Sigmoid colon (tissue), 7 donors: ENCODE measurements around the gene PKN1. TPM values are rescaled to one million over a fixed set of nuclear protein-coding genes. Genes with fewer than 3 reads are reported as not detected.

Source experiments
- DNase-seq: peaks from one replicate; pipeline ENCODE4 v3.0.0-alpha.2; 2019
- H3K27ac ChIP-seq, 4 donors: fragments of 200-600 bp; sonication (generic); one replicate each; pipeline ENCODE4 v1.5.1; 2016 to 2019; ENCODE audit warnings: mild to moderate bottlenecking in 1 of 4
- H3K27me3 ChIP-seq, 3 donors: fragments of 200-600 bp; sonication (generic); one replicate each; pipeline ENCODE4 v1.5.1; 2019; ENCODE audit warnings: mild to moderate bottlenecking in 1 of 3
- H3K36me3 ChIP-seq, 4 donors: fragments of 200-600 bp; sonication (generic); one replicate each; pipeline ENCODE4 v1.5.1; 2016 to 2019
- H3K4me1 ChIP-seq, 4 donors: fragments of 200-600 bp; sonication (generic); one replicate each; pipeline ENCODE4 v1.5.1; 2017 to 2019
- H3K4me3 ChIP-seq, 4 donors: fragments of 200-600 bp; sonication (generic); one replicate each; pipeline ENCODE4 v1.5.1; 2017 to 2019; ENCODE audit warnings: mild to moderate bottlenecking in 2 of 4, moderate library complexity in 1 of 4
- H3K9me3 ChIP-seq, 4 donors: fragments of 200-600 bp in 3 of 4; sonication (generic) in 3 of 4; one replicate each; pipeline versions ENCODE4 v1.5.1 to v1.6.1; 2013 to 2019
- CTCF ChIP-seq, 4 experiments: fragments of 450-650 bp in 3 of 4; fragments of 200-600 bp in 1 of 4; IDR thresholded peaks; one replicate each; pipeline ENCODE4 v1.5.1; 2016 to 2019; ENCODE audit warnings: antibody characterized with exemption in 4 of 4, mild to moderate bottlenecking in 3 of 4, moderate library complexity in 2 of 4
- EP300 ChIP-seq, 4 donors: sonication (generic); formaldehyde crosslinking; IDR thresholded peaks; one replicate each; pipeline ENCODE4 v1.6.1; 2017; ENCODE audit warnings: antibody characterized with exemption in 4 of 4
- POLR2A ChIP-seq, 2 donors: fragments of 450-650 bp; IDR thresholded peaks; one replicate each; pipeline ENCODE4 v1.6.1; 2016; ENCODE audit warnings: antibody characterized with exemption in 2 of 2, mild to moderate bottlenecking in 2 of 2, moderate library complexity in 2 of 2
- POLR2AphosphoS5 ChIP-seq, 4 donors: sonication (generic); formaldehyde crosslinking; IDR thresholded peaks; one replicate each; pipeline ENCODE4 v1.6.1; 2017; ENCODE audit warnings: antibody characterized with exemption in 4 of 4
- WGBS, 2 donors: extraction: QIAGEN DNeasy Blood & Tissue Kit; methylation state at CpG; one replicate each; pipeline ENCODE4 v1.1.7; 2013; 5-methylcytosine and 5-hydroxymethylcytosine counted together
- intact Hi-C: fragments of 100-400 bp; cut with DNase I; formaldehyde crosslinking; loops from one replicate; pipeline ENCODE4 v1.15.1; 2023
- polyA plus RNA-seq, 3 donors: library from polyadenylated mRNA; stranded (reverse); fragments of 200-250 nt; gene quantifications; one replicate each; pipeline ENCODE4 v1.2.3, GENCODE V29; 2013
- total RNA-seq, 4 donors: library from RNA; depleted of rRNA; stranded (reverse); fragments of >200 nt; gene quantifications; one replicate each; pipeline ENCODE4 v1.1.0, GENCODE V29; 2016
- donor health status: healthy with polysubstance abuse.
- donor health status: Bipolar disorder and iron deficiency.
- donor health status: healthy.

PKN1 gene
- total and polyA plus RNA-seq, 7 donors = 20.8 to 126 (median 79.2) TPM

- Histone ChIP-seq H3K27me3 (no peaks in the 10 kb centered on the region), H3K9me3 (no peaks in the 10 kb centered on the region), H3K4me1 (peaks cover 0 to 28% (median 17%) of the 10 kb centered on the region in 4 donors), H3K4me3 (peak overlapping the region in 2 of 4 donors; percentile 22 to 26), H3K27ac (peak overlapping the region; percentile 32 to 43 (median 34)), H3K36me3 (peaks cover 20 to 54% (median 30%) of the 10 kb centered on the region in 4 donors)
- intact Hi-C loops = no loop called here
- DNase-seq = peak; percentile 78
- no peak for TF ChIP-seq POLR2A (IDR thresholded peaks at IDR 0.05)
- TF ChIP-seq EP300 (IDR thresholded peaks at IDR 0.05) = no peak
- TF ChIP-seq POLR2AphosphoS5 (IDR thresholded peaks at IDR 0.05) = no peak
- no peak for TF ChIP-seq CTCF (IDR thresholded peaks at IDR 0.05)
- WGBS, 2 donors = 19 to 40% methylated on average over 9 of the region's 9 CpGs
These were observed 6.9 kb downstream of the PKN1 start for GRCh38 chr19:14440049-14440448.

GRCh38 chr19:14441041-14441938 lies 8.2 kb downstream of the PKN1 start:
- TF ChIP-seq CTCF (IDR thresholded peaks at IDR 0.05) = no peak
- TF ChIP-seq POLR2A (IDR thresholded peaks at IDR 0.05) = no peak
- no peak for TF ChIP-seq EP300 (IDR thresholded peaks at IDR 0.05)
- TF ChIP-seq POLR2AphosphoS5 (IDR thresholded peaks at IDR 0.05) = no peak
- WGBS, 2 donors = 88 to 91% methylated on average over 34 of the region's 34 CpGs
- Histone ChIP-seq H3K27ac (peak overlapping the region in 1 of 4 donors; percentile 43), H3K27me3 (no peaks in the 10 kb centered on the region), H3K4me3 (no peak overlapping the region), H3K4me1 (peaks cover 0 to 22% (median 10%) of the 10 kb centered on the region in 4 donors), H3K9me3 (no peaks in the 10 kb centered on the region), H3K36me3 (peaks cover 20 to 64% (median 37%) of the 10 kb centered on the region in 4 donors)
- intact Hi-C loops = no loop called here
- no peak for DNase-seq

DNA sequence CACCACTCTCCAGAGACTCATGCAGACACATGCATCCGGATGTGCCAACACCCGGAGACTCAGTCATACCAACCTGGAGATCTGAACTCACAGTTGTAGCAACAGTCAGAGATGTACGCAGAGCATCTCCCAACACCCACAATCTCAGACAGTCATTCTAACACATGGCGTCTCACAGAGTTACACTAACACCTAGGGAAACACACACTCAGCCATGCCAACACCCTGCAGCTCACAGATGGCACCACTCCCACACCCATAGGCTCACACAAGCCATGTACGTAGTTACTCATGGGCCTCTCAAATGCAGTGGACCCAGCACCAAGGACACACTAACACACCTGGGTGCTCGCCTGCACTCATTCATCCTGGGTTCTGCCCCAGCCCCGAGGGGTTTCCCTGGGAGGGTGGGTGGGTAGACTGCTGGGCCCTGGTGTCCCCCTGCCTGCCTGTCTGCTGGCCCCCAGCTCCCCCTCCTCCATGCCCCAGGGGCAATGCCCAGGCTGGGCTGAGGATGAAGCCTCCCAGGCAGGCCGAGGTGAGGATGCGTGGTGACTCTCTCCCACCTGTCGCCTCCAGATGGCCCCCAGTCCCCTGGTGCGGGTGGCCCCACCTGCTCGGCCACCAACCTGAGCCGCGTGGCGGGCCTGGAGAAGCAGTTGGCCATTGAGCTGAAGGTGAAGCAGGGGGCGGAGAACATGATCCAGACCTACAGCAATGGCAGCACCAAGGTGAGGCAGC lies 10.0 kb downstream of the PKN1 start:
- 93 to 97% methylated on average over 16 of the region's 16 CpGs for WGBS, 2 donors
- no peaks in the 10 kb centered on the region for H3K27me3 ChIP-seq
- TF ChIP-seq CTCF (IDR thresholded peaks at IDR 0.05) (no peak), POLR2AphosphoS5 (IDR thresholded peaks at IDR 0.05) (no peak), EP300 (IDR thresholded peaks at IDR 0.05) (no peak), POLR2A (IDR thresholded peaks at IDR 0.05) (no peak)
- peaks cover 22 to 73% (median 54%) of the 10 kb centered on the region in 4 donors for H3K36me3 ChIP-seq
- DNase-seq = no peak
- no peaks in the 10 kb centered on the region for H3K9me3 ChIP-seq
- H3K4me3 ChIP-seq = no peak overlapping the region
- H3K4me1 ChIP-seq = peaks cover 0 to 16% (median 10%) of the 10 kb centered on the region in 4 donors
- intact Hi-C loops = no loop called here
- H3K27ac ChIP-seq = no peak overlapping the region

- intact Hi-C loops = no loop called here
- 94 to 96% methylated on average over 14 of the region's 14 CpGs for WGBS, 2 donors
- H3K9me3 ChIP-seq = no peaks in the 10 kb centered on the region
- TF ChIP-seq EP300 (IDR thresholded peaks at IDR 0.05) = no peak
- TF ChIP-seq CTCF (IDR thresholded peaks at IDR 0.05) = no peak
- no peak for TF ChIP-seq POLR2A (IDR thresholded peaks at IDR 0.05)
- no peak for TF ChIP-seq POLR2AphosphoS5 (IDR thresholded peaks at IDR 0.05)
- peaks cover 24 to 79% (median 61%) of the 10 kb centered on the region in 4 donors for H3K36me3 ChIP-seq
- peaks cover 0 to 14% (median 9%) of the 10 kb centered on the region in 4 donors for H3K4me1 ChIP-seq
- H3K4me3 ChIP-seq = no peak overlapping the region
- H3K27ac ChIP-seq = no peak overlapping the region
- H3K27me3 ChIP-seq = no peaks in the 10 kb centered on the region
- DNase-seq = no peak
These were observed 10.6 kb downstream of the PKN1 start for GRCh38 chr19:14443632-14444216.
